B cell (primary cell): Measurements from ENCODE around the gene ZNF626. TPM values are rescaled to one million over a fixed set of nuclear protein-coding genes. Genes with fewer than 3 reads are reported as not detected.

Source experiments
- ATAC-seq: fragments of 200-7000 bp; cut with Tn5 transposase; one replicate; pipeline ENCODE4 v1.10.0; 2021; ENCODE audit warnings: low read depth, mild to moderate bottlenecking, moderate number of reproducible peaks, moderate library complexity
- CTCF ChIA-PET: fragments of 350-600 bp; sonication (Branson Sonifier 250); formaldehyde crosslinking; loops from one replicate; lab custom pipeline; 2021; ENCODE audit warnings: antibody characterized with exemption, inconsistent platforms; lab: Charles Lee
- POLR2A ChIA-PET: fragments of 350-600 bp; sonication (Branson Sonifier 250); formaldehyde crosslinking; loops from one replicate; lab custom pipeline; 2021; ENCODE audit warnings: antibody characterized with exemption; lab: Charles Lee
- DNase-seq: peaks from one replicate; pipeline ENCODE4 v3.0.0; 2013
- H2AFZ ChIP-seq: 2 replicates; pipeline ENCODE4 v1.6.1; 2012; ENCODE audit warnings: mild to moderate bottlenecking, low read depth, low read length; ENCODE audit not compliant: insufficient read depth, poor library complexity, severe bottlenecking
- H3K27ac ChIP-seq, 2 donors: 1 replicate in 1 of 2; 2 replicates in 1 of 2; pipeline ENCODE4 v1.5.1; 2012 to 2013; ENCODE audit warnings: low read length in 2 of 2, mild to moderate bottlenecking in 2 of 2, moderate library complexity in 1 of 2
- H3K27me3 ChIP-seq, 4 experiments: fragments of 200-600 bp in 1 of 4; sonication (generic) in 1 of 4; replicated peaks in 1 of 4; 1 replicate in 2 of 4; 2 replicates in 2 of 4; pipeline versions ENCODE4 v1.6.1 to v1.7.0; 2013 to 2016; ENCODE audit warnings: low read length in 3 of 4, mild to moderate bottlenecking in 2 of 4, mixed read lengths in 1 of 4, moderate library complexity in 1 of 4; ENCODE audit not compliant: insufficient read depth in 4 of 4, control insufficient read depth in 3 of 4; ENCODE audit errors: control extremely low read depth in 1 of 4
- H3K36me3 ChIP-seq, 2 experiments: replicated peaks in 1 of 2; 1 replicate in 1 of 2; 2 replicates in 1 of 2; pipeline versions ENCODE4 v1.6.1 to v1.7.1; 2013; ENCODE audit warnings: low read length in 1 of 2; ENCODE audit not compliant: insufficient read depth in 2 of 2, control insufficient read depth in 1 of 2; ENCODE audit errors: control extremely low read depth in 1 of 2, extremely low read depth in 1 of 2
- H3K4me1 ChIP-seq, 2 donors: fragments of 200-600 bp in 1 of 2; sonication (generic) in 1 of 2; 1 replicate in 1 of 2; 2 replicates in 1 of 2; pipeline versions ENCODE4 v1.5.1 to v1.6.1; 2013 to 2017; ENCODE audit warnings: low read length in 2 of 2; ENCODE audit not compliant: control insufficient read depth in 2 of 2, insufficient read depth in 2 of 2
- H3K4me2 ChIP-seq: replicated peaks from 2 replicates; pipeline ENCODE3; 2012; ENCODE audit warnings: mild to moderate bottlenecking, low read depth, low read length; ENCODE audit not compliant: poor library complexity, severe bottlenecking
- H3K4me3 ChIP-seq, 5 experiments: fragments of 200-600 bp in 1 of 5; sonication (generic) in 1 of 5; 1 replicate in 3 of 5; 2 replicates in 2 of 5; pipeline versions ENCODE4 v1.5.1 to v1.7.0; 2011 to 2016; ENCODE audit warnings: low read length in 4 of 5, mild to moderate bottlenecking in 4 of 5, low read depth in 2 of 5, control low read depth in 1 of 5, moderate library complexity in 1 of 5; ENCODE audit not compliant: insufficient read depth in 1 of 5; ENCODE audit errors: control extremely low read depth in 1 of 5, extremely low read depth in 1 of 5
- H3K79me2 ChIP-seq: fragments of 200-600 bp; sonication (generic); one replicate; pipeline ENCODE4 v1.6.0; 2016; ENCODE audit warnings: low read length; ENCODE audit not compliant: control insufficient read depth, insufficient read depth
- H3K9ac ChIP-seq: fragments of 200-600 bp; sonication (generic); 2 replicates; pipeline ENCODE4 v1.6.1; 2017; ENCODE audit warnings: mild to moderate bottlenecking, low read length, moderate library complexity
- H3K9me3 ChIP-seq, 3 donors: one replicate each; pipeline versions ENCODE4 v1.6.1 to v1.7.1; 2013; ENCODE audit warnings: low read length in 2 of 3; ENCODE audit not compliant: control insufficient read depth in 2 of 3, insufficient read depth in 1 of 3; ENCODE audit errors: control extremely low read depth in 1 of 3
- H4K20me1 ChIP-seq: 2 replicates; pipeline ENCODE4 v1.6.0; 2012; ENCODE audit warnings: mild to moderate bottlenecking, low read length; ENCODE audit not compliant: insufficient read depth, control insufficient read depth, poor library complexity, severe bottlenecking
- H3K27ac Mint-ChIP-seq: one replicate; pipeline ENCODE4 v1.8.0; 2021; ENCODE audit warnings: mixed read lengths
- H3K27me3 Mint-ChIP-seq: one replicate; pipeline ENCODE4 v1.8.0; 2021; ENCODE audit warnings: mixed read lengths
- H3K4me1 Mint-ChIP-seq: one replicate; pipeline ENCODE4 v1.8.0; 2021; ENCODE audit warnings: mixed read lengths
- H3K4me3 Mint-ChIP-seq: one replicate; pipeline ENCODE4 v1.8.0; 2021; ENCODE audit warnings: mixed read lengths
- H3K9me3 Mint-ChIP-seq: one replicate; pipeline ENCODE4 v1.8.0; 2022; ENCODE audit warnings: mixed read lengths; ENCODE audit not compliant: insufficient read depth
- EZH2 ChIP-seq: IDR thresholded peaks from 2 replicates; pipeline ENCODE4 v1.6.1; 2012; ENCODE audit warnings: borderline replicate concordance, low read depth, mild to moderate bottlenecking, moderate library complexity, low read length; ENCODE audit not compliant: insufficient read depth, poor library complexity, severe bottlenecking
- WGBS: methylation state at CpG from one replicate; pipeline ENCODE4 v1.1.5; 2013; ENCODE audit warnings: missing lambda C conversion rate; ENCODE audit not compliant: insufficient coverage; 5-methylcytosine and 5-hydroxymethylcytosine counted together
- intact Hi-C: fragments of 100-400 bp; cut with micrococcal nuclease; formaldehyde crosslinking; loops from one replicate; pipeline ENCODE4 v1.10.0; 2022
- polyA minus RNA-seq: library from RNA; depleted of rRNA, polyadenylated mRNA; stranded (reverse); fragments of >200 nt; gene quantifications from 2 replicates; pipeline ENCODE4 v1.2.3, GENCODE V29; 2012
- polyA plus RNA-seq: library from polyadenylated mRNA; depleted of rRNA; stranded (reverse); fragments of >200 nt; gene quantifications from 2 replicates; pipeline ENCODE4 v1.2.3, GENCODE V29; 2012
- total RNA-seq, 2 donors: library from RNA; stranded (reverse); fragments of 120-200 nt in 1 of 2; gene quantifications; 1 replicate in 1 of 2; 2 replicates in 1 of 2; pipeline versions ENCODE4 v1.2.3 to v1.2.4, GENCODE V29; 2013 to 2022
- TF ChIP-seq, protein P1 (sequence below): fragments of 200-600 bp; IDR thresholded peaks from one replicate; pipeline ENCODE4 v1.8.0; 2022; ENCODE audit warnings: antibody characterized with exemption, mild to moderate bottlenecking

The ZNF626 gene
- 15.2 and 17.6 TPM in 2 replicates for total RNA-seq
- 18.7 TPM for total RNA-seq (2013)
- polyA plus RNA-seq, result 5.4 TPM in 2 replicates
- polyA minus RNA-seq, result 5.9 and 7.5 TPM in 2 replicates

GRCh38 chr19:20661150-20661819 lies at the start of gene ZNF626:
Gene ZNF626 (minus strand): TSS chr19:20661571. CDS start chr19:20661446, 125 bp downstream.
- TF ChIP-seq, protein P1, sequence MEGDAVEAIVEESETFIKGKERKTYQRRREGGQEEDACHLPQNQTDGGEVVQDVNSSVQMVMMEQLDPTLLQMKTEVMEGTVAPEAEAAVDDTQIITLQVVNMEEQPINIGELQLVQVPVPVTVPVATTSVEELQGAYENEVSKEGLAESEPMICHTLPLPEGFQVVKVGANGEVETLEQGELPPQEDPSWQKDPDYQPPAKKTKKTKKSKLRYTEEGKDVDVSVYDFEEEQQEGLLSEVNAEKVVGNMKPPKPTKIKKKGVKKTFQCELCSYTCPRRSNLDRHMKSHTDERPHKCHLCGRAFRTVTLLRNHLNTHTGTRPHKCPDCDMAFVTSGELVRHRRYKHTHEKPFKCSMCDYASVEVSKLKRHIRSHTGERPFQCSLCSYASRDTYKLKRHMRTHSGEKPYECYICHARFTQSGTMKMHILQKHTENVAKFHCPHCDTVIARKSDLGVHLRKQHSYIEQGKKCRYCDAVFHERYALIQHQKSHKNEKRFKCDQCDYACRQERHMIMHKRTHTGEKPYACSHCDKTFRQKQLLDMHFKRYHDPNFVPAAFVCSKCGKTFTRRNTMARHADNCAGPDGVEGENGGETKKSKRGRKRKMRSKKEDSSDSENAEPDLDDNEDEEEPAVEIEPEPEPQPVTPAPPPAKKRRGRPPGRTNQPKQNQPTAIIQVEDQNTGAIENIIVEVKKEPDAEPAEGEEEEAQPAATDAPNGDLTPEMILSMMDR, result no peak
- TF ChIP-seq EZH2, result no peak
- WGBS, result 3% methylated on average over 23 of the region's 25 CpGs
- Mint-ChIP-seq H3K27me3 (no peaks in the 10 kb centered on the region), H3K9me3 (peaks cover 9% of the 10 kb centered on the region), H3K4me3 (peak within 1 kb of the TSS; percentile 95), H3K27ac (peak within 1 kb of the TSS; percentile 97), H3K4me1 (peaks cover 41% of the 10 kb centered on the region)
- no peaks in the 10 kb centered on the region for H4K20me1 ChIP-seq
- H3K9me3 ChIP-seq, result peaks cover 1 to 56% (median 11%) of the 10 kb centered on the region in 3 donors
- H3K4me1 ChIP-seq, result peaks cover 22 to 33% of the 10 kb centered on the region in 2 donors
- DNase-seq (peak; percentile 97), ATAC-seq (peak; percentile 99)
- intact Hi-C loops, result loop anchor here (1.0 to 10.0 kb wide), 5 partner anchors 96 to 359 kb away; partner anchors contain the start of genes ZNF430, ZNF66, ZNF737 and ZNF85
- peaks cover 5 to 27% of the 10 kb centered on the region in 2 experiments for H3K36me3 ChIP-seq
- peak within 1 kb of the TSS; percentile 97 for H3K9ac ChIP-seq
- peak within 1 kb of the TSS; percentile 70 for H3K4me2 ChIP-seq
- H3K27me3 ChIP-seq, result no peaks in the 10 kb centered on the region
- H3K27ac ChIP-seq, result peak within 1 kb of the TSS; percentile 85 to 91
- peak within 1 kb of the TSS; percentile 61 to 85 (median 77) for H3K4me3 ChIP-seq
- peaks cover 51% of the 10 kb centered on the region for H3K79me2 ChIP-seq
- peak within 1 kb of the TSS; percentile 81 for H2AFZ ChIP-seq
- ChIA-PET CTCF (interaction anchor here (0.7 to 1.1 kb wide), 3 partner anchors 36 to 139 kb away, joined by 3 read pairs; partner anchors contain the start of gene ZNF737), POLR2A (interaction anchor here (0.7 to 1.4 kb wide), 6 partner anchors 96 to 668 kb away, joined by 3 to 15 read pairs (median 4); partner anchors contain the start of genes ZNF66, ZNF708 and ZNF737)

- Histone ChIP-seq H3K9ac (no peak overlapping the region), H3K36me3 (no peaks in the 10 kb centered on the region), H3K27ac (no peak overlapping the region), H3K79me2 (no peaks in the 10 kb centered on the region), H3K27me3 (no peaks in the 10 kb centered on the region), H2AFZ (no peak overlapping the region), H3K4me1 (peaks cover 0 to 9% of the 10 kb centered on the region in 2 donors), H4K20me1 (no peaks in the 10 kb centered on the region), H3K9me3 (peaks cover 0 to 20% (median 0%) of the 10 kb centered on the region in 3 donors), H3K4me3 (no peak overlapping the region), H3K4me2 (no peak overlapping the region)
- ChIA-PET POLR2A (no interaction called here), CTCF (no interaction called here)
- H3K9me3 Mint-ChIP-seq, result no peaks in the 10 kb centered on the region
- peaks cover 5% of the 10 kb centered on the region for H3K4me1 Mint-ChIP-seq
- intact Hi-C loops, result loop anchor here (10.0 kb wide), 1 partner anchor 244 kb away; no protein-coding TSS in a partner anchor
- no peaks in the 10 kb centered on the region for H3K27me3 Mint-ChIP-seq
- ATAC-seq (no peak), DNase-seq (no peak)
- WGBS, result 98% methylated on average over 8 of the region's 9 CpGs
- TF ChIP-seq EZH2, result no peak
- TF ChIP-seq, protein P1, result no peak
- H3K4me3 Mint-ChIP-seq, result no peak overlapping the region
- H3K27ac Mint-ChIP-seq, result no peak overlapping the region
Observed at GRCh38 chr19:20669263-20669662, 7.9 kb upstream of the ZNF626 start.
